D721Med (cell line): ENCODE results near the gene GNB5.
"Not testable (repeated sequence)": the region's sequence is repeated elsewhere in the genome, so short reads cannot be mapped to it uniquely, and the experiment has no call there.

ENCODE experiments used
- DNase-seq: peaks from one replicate; pipeline ENCODE4 v3.0.0; 2011; ENCODE audit warnings: low spot score; ENCODE audit not compliant: insufficient read length
- FAIRE-seq: peaks from 2 replicates; lab custom pipeline; 2011; peaks lifted over from hg19 to GRCh38; lab: Jason Lieb, UNC
- TF ChIP-seq, protein P1 (sequence below): IDR thresholded peaks from 2 replicates; pipeline ENCODE4 v1.5.1; 2012; ENCODE audit warnings: mild to moderate bottlenecking, control low read depth; ENCODE audit not compliant: insufficient read depth; ENCODE audit errors: missing control alignments

Gene GNB5

DNA sequence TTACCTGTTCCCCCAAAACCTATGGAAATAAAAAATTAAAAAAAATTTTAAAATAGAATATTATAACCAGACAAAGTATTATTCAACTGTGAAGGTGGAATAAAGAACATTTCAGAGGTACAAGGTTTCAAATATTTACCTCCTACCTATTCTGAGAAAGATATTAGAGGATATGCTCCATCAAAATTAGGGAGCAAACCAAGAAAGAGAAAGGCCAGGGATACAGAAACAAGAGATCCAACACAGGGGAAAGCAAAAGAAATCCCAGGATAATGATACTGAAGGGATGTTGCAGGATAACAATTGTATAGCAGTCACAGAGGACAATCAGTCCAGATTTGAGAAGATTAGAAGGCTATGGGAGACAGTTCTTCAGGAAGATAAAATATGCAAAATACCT lies 101.0 kb downstream of the GNB5 start:
- TF ChIP-seq, protein P1, sequence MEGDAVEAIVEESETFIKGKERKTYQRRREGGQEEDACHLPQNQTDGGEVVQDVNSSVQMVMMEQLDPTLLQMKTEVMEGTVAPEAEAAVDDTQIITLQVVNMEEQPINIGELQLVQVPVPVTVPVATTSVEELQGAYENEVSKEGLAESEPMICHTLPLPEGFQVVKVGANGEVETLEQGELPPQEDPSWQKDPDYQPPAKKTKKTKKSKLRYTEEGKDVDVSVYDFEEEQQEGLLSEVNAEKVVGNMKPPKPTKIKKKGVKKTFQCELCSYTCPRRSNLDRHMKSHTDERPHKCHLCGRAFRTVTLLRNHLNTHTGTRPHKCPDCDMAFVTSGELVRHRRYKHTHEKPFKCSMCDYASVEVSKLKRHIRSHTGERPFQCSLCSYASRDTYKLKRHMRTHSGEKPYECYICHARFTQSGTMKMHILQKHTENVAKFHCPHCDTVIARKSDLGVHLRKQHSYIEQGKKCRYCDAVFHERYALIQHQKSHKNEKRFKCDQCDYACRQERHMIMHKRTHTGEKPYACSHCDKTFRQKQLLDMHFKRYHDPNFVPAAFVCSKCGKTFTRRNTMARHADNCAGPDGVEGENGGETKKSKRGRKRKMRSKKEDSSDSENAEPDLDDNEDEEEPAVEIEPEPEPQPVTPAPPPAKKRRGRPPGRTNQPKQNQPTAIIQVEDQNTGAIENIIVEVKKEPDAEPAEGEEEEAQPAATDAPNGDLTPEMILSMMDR: no peak
- no peak for DNase-seq
- no peak for FAIRE-seq

DNA sequence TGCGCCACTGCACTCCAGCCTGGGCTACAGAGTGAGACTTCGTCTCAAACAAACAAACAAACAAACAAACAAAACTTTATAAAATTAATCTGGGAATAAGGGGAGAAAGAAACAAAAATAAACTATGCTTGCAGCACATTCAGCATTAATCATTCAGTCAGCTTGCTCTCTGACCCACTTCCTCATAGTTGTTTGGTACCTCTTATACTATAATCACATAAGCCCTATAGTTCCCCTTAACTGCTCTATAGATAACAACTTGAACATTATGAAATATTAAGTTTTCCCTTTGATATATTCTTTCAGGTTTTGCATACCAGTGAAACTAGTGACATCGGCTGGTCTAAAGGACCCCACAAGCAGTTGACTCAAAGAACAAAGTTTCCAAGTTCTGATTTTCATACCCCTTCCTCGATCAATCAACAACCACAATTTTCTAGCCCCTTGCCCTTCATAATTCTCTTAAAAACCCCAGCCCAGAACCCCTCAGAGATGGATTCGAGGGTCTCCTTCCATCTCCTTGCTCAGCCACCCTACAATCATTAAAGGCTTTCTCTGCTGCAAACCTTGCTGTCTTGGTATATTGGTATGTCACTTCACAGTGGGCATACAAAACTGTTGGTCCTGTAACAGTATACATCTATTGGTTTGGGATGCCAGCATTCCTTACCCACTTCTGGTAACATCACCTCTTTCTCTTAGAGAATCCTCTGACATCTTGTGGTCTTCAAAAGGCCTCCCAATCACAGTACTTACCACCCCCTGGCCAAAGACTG lies 105.0 kb downstream of the GNB5 start:
- TF ChIP-seq, protein P1: no peak
- FAIRE-seq (no peak), DNase-seq (no peak)

DNA sequence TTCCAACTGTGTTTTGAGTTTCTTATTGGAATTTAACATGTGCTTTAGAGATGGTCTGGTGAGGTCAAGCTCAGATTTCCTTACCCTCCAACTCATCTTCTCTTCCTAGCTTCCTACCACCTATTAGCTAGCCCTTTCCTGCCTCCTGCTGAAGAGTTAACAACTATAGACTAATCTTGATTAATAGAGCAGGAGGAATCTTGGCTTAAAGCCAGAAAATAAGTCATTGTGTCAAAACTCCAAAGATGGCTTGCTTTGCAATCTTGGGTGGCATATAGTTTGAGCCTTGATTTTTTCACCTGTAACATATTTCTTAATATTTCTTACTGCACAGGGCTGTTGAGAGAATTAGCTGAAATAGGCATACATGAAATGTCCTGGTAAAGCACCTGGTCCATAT lies 105.9 kb downstream of the GNB5 start:
- TF ChIP-seq, protein P1: no peak
- no peak for DNase-seq
- no peak for FAIRE-seq

DNA sequence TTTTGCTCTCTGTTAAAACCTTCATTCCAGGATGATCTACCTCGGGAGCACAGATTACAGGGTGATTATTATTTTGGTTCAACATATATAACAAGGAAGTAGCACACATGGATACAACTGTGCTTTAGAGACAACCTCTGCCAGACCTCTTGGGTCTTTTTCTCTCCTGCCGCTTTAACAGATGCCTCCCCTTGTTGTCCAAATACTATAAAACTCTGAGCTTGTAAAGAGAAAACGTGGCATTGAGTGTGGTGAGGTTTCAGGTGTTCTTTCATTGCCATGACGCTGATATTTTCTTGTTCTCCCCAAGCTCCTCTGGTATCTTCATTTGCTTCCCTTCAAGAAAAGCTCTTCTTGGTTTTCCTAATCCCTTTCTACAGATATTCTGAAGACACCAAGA lies 107.6 kb downstream of the GNB5 start:
- TF ChIP-seq, protein P1: no peak
- no peak for FAIRE-seq
- DNase-seq: no peak

DNA sequence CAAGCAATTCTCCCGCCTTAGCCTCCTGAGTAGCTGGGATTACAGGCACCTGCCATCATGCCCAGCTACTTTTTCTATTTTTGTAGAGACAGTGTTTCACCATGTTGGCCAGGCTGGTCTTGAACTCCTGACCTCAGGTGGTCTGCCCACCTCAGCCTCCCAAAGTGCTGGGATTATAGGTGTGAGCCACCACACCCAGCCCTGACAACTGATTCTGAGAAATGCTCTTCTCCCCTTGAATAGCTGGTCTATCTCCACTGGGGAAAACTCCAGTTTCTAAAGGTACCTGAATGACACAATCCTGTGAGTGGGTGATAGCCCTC lies 108.2 kb downstream of the GNB5 start:
- not testable (repeated sequence) for DNase-seq, FAIRE-seq

DNA sequence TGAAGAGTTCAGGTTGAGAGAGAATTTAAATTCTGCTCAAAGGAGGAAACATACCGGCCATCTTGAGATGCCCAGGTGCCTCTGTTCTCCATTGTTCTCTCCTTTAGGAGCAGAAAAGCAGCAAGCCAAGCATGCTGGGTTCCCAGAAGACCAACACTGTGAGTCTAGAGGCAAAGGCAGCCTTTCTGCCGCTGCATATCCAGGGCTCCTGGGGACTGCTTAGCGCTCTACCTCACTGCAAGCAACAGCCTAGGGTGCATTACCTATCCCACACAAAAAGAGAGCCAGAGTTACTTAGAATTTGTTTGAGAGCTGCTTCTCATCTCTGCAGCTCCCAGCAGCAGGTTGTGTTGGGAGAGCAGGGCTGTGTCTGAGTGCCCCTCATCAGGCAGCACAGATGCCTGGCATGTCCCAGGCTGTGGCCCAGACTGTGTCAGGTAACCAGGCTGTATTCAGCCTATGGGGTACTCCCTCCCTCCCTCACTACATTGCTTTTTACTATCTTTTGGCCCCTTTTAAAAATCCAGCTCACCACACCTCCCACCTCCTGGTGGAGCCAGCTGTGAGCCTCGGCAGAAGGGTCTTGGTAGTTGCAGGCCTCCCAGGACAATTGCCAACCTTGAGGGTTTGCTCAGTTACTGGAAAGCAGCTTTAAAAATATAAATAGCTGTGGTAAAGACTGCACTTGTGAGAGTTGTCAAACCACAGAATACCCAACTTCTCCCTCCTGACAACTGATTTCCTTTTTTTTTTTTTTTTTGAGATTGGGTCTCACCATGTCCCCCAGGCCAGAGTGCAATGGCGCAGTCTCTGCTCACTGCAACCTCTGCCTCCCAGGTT lies 108.8 kb downstream of the GNB5 start:
- no peak for DNase-seq
- TF ChIP-seq, protein P1: no peak
- no peak for FAIRE-seq

DNA sequence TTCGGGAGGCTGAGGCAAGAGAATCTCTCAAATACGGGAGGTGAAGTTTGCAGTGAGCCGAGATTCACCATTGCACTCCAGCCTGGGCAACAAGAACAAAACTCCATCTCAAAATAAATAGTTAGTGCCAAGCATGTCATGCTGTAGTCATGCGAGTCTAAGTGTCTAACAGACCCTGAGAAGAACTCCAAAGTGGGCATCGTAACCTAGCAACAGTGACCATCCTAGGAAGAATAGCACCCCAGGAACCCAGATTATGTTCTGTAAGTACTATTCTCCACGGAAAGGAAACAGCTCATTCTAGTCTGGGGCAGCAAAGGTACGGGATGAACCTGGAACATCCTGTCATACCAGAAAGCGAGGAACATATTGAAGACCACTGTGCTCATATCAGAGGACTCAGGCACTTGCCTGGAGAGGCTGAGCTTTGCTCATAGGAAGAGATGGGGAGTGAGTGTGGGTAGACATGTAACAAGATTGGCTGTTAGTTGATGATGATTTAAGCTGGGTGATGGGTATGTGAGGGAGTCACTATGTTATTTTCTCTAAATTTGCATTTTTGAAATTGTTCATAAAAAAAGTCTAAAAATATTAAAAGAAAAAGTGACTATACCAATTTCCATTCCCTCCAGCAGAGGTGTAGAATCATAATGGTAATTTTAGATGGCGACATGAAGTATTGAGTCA lies 110.3 kb downstream of the GNB5 start:
- no peak for FAIRE-seq
- TF ChIP-seq, protein P1: no peak
- DNase-seq: no peak
